HepG2 (cell line): ENCODE measurements around the gene SNAPIN. TPM values are rescaled to one million over a fixed set of nuclear protein-coding genes. Genes with fewer than 3 reads are reported as not detected.

Experiments
- CCDC6 ChIP-seq: sonication (generic); formaldehyde crosslinking; IDR thresholded peaks from 2 replicates; pipeline ENCODE4 v1.8.1; 2022; ENCODE audit warnings: mild to moderate bottlenecking, missing genetic modification reagents, moderate library complexity
- FOXA1 ChIP-seq, 2 experiments: fragments of 450-650 bp in 1 of 2; sonication (generic) in 1 of 2; formaldehyde crosslinking in 1 of 2; IDR thresholded peaks; 2 replicates each; pipeline versions ENCODE4 v1.4.0 to v1.6.1; 2016 to 2020; ENCODE audit warnings: missing genetic modification reagents in 1 of 2
- GZF1 ChIP-seq: sonication (generic); formaldehyde crosslinking; IDR thresholded peaks from 2 replicates; pipeline ENCODE4 v1.5.1; 2020; ENCODE audit warnings: mild to moderate bottlenecking, missing genetic modification reagents
- NR2F6 ChIP-seq, 2 experiments: IDR thresholded peaks; 2 replicates each; pipeline ENCODE4 v1.6.1; 2016; ENCODE audit warnings: antibody characterized with exemption in 1 of 2, mild to moderate bottlenecking in 1 of 2
- POGZ ChIP-seq: sonication (generic); formaldehyde crosslinking; IDR thresholded peaks from 2 replicates; pipeline ENCODE4 v1.4.0; 2020; ENCODE audit warnings: mild to moderate bottlenecking, missing genetic modification reagents
- RFX3 ChIP-seq: IDR thresholded peaks from 2 replicates; pipeline ENCODE4 v1.6.1; 2016; ENCODE audit warnings: missing biosample characterization, missing genetic modification reagents
- RNF2 ChIP-seq: fragments of 450-650 bp; conservative IDR thresholded peaks from 2 replicates; pipeline ENCODE4 v1.6.1; 2016; ENCODE audit warnings: low read depth
- SNRNP70 ChIP-seq: fragments of 200-400 bp; formaldehyde crosslinking; IDR thresholded peaks from 2 replicates; pipeline ENCODE4 v1.6.1; 2017; ENCODE audit warnings: mild to moderate bottlenecking, low read depth, low read length, moderate library complexity
- ZFX ChIP-seq: sonication (generic); formaldehyde crosslinking; IDR thresholded peaks from 2 replicates; pipeline ENCODE4 v1.4.0; 2020; ENCODE audit warnings: mild to moderate bottlenecking, low read depth, missing genetic modification reagents, moderate library complexity
- ZNF607 ChIP-seq: sonication (generic); formaldehyde crosslinking; IDR thresholded peaks from 2 replicates; pipeline ENCODE4 v1.5.1; 2020; ENCODE audit warnings: missing genetic modification reagents, mild to moderate bottlenecking, borderline replicate concordance
- polyA plus RNA-seq, 8 experiments: library from polyadenylated mRNA; depleted of rRNA in 3 of 8; stranded (reverse) in 7 of 8; unstranded in 1 of 8; fragments of >200 nt; fragmentation: Illumina TruSeq in 4 of 8; extraction: Trizol in 4 of 8; gene quantifications; 2 replicates each; pipeline versions ENCODE4 v1.2.1 to v1.2.3, GENCODE V29; 2011 to 2016; ENCODE audit warnings: low read depth in 4 of 8, missing spikeins in 1 of 8, mixed read lengths in 1 of 8; ENCODE audit not compliant: insufficient read depth in 1 of 8
- total RNA-seq, 5 experiments: library from RNA; depleted of rRNA; stranded (reverse); fragments of >200 nt; fragmentation: Illumina TruSeq; extraction: Trizol; gene quantifications; 2 replicates each; pipeline ENCODE4 v1.2.3, GENCODE V29; 2016; ENCODE audit warnings: low read depth in 1 of 5
- TF ChIP-seq, protein P1 (sequence below): sonication (generic); formaldehyde crosslinking; IDR thresholded peaks from 2 replicates; pipeline ENCODE4 v1.8.1; 2023; ENCODE audit warnings: mild to moderate bottlenecking, missing genetic modification reagents
- TF ChIP-seq, protein P2 (sequence below): IDR thresholded peaks from 2 replicates; pipeline ENCODE4 v1.6.1; 2016; ENCODE audit warnings: missing compliant biosample characterization, missing genetic modification reagents, borderline replicate concordance
- TF ChIP-seq, protein P3 (sequence below): sonication (generic); formaldehyde crosslinking; IDR thresholded peaks from 2 replicates; pipeline ENCODE4 v1.8.1; 2022; ENCODE audit warnings: low read depth, mild to moderate bottlenecking, missing genetic modification reagents
- TF ChIP-seq, protein P4 (sequence below): fragments of 450-650 bp; IDR thresholded peaks from 2 replicates; pipeline ENCODE4 v1.6.1; 2017
- TF ChIP-seq, protein P5 (sequence below): sonication (generic); IDR thresholded peaks from 2 replicates; pipeline ENCODE4 v1.6.1; 2016; ENCODE audit warnings: low read depth, borderline replicate concordance

The SNAPIN gene
- total and polyA plus RNA-seq, 2 of the 13 experiments (the other 11 are each of a cell fraction or from before 2014, with no cell fraction given) = 23.9 to 25.7 TPM

DNA sequence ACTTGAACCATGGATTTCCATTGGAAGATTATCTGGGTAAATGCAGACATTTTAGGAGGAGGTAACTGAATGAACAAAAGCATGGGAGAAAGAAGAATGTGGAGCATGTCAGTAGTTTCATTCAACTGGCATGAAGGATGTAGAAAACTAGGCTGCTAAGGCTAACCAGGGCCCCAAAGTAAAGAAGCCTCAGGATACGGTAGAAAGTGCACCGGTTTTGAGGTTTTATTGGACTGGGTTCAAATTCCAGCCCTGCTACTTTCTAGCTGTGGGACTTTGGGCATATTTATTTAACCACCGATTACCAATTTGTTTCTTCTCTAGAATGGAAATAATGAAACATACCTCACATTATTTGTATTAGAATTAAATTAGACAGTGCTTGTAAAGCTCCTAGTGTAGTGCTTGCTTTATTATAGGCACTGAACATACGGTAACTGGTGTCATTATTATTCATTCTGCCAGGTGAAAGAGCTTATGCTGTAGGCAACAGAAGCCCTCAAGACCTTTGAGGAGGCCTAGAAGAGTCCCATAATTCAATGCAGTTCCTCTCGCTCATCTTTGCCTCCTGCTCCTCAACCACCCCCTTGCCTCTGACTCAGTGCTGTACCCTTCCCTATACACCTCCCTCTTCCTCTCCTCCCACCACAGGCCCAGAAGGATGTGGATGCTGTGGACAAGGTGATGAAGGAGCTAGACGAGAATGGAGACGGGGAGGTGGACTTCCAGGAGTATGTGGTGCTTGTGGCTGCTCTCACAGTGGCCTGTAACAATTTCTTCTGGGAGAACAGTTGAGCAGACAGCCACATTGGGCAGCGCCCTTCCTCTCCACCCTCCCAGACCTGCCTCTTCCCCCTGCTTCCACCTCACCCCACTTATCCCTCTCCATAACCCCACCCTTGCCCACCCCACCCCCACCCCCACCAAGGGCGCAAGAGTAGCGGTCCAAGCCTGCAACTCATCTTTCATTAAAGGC lies 27.2 kb upstream of the SNAPIN start (continued):
- TF ChIP-seq SNRNP70 (no peak), RNF2 (no peak), GZF1 (CRISPR knock-in tag) (no peak), ZNF607 (no peak), NR2F6 (IDR thresholded peaks at IDR 0.05) (no peak), NR2F6 (CRISPR knock-in tag; IDR thresholded peaks at IDR 0.05) (no peak), FOXA1 (IDR thresholded peaks at IDR 0.05) (no peak), FOXA1 (CRISPR knock-in tag; IDR thresholded peaks at IDR 0.05) (0 out of 2 replicates have a peak, but pooled peaks have one; percentile 26), CCDC6 (CRISPR knock-in tag) (no peak), POGZ (no peak), RFX3 (no peak), ZFX (CRISPR knock-in tag) (0 out of 2 replicates have a peak, but pooled peaks have one; percentile 23)
- TF ChIP-seq, protein P1, sequence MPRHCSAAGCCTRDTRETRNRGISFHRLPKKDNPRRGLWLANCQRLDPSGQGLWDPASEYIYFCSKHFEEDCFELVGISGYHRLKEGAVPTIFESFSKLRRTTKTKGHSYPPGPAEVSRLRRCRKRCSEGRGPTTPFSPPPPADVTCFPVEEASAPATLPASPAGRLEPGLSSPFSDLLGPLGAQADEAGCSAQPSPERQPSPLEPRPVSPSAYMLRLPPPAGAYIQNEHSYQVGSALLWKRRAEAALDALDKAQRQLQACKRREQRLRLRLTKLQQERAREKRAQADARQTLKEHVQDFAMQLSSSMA (CRISPR knock-in tag) = no peak
- TF ChIP-seq, protein P2, sequence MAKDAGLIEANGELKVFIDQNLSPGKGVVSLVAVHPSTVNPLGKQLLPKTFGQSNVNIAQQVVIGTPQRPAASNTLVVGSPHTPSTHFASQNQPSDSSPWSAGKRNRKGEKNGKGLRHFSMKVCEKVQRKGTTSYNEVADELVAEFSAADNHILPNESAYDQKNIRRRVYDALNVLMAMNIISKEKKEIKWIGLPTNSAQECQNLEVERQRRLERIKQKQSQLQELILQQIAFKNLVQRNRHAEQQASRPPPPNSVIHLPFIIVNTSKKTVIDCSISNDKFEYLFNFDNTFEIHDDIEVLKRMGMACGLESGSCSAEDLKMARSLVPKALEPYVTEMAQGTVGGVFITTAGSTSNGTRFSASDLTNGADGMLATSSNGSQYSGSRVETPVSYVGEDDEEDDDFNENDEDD (CRISPR knock-in tag) = no peak
- TF ChIP-seq, protein P3, sequence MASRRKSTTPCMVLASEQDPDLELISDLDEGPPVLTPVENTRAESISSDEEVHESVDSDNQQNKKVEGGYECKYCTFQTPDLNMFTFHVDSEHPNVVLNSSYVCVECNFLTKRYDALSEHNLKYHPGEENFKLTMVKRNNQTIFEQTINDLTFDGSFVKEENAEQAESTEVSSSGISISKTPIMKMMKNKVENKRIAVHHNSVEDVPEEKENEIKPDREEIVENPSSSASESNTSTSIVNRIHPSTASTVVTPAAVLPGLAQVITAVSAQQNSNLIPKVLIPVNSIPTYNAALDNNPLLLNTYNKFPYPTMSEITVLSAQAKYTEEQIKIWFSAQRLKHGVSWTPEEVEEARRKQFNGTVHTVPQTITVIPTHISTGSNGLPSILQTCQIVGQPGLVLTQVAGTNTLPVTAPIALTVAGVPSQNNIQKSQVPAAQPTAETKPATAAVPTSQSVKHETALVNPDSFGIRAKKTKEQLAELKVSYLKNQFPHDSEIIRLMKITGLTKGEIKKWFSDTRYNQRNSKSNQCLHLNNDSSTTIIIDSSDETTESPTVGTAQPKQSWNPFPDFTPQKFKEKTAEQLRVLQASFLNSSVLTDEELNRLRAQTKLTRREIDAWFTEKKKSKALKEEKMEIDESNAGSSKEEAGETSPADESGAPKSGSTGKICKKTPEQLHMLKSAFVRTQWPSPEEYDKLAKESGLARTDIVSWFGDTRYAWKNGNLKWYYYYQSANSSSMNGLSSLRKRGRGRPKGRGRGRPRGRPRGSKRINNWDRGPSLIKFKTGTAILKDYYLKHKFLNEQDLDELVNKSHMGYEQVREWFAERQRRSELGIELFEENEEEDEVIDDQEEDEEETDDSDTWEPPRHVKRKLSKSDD = no peak
- TF ChIP-seq, protein P4, sequence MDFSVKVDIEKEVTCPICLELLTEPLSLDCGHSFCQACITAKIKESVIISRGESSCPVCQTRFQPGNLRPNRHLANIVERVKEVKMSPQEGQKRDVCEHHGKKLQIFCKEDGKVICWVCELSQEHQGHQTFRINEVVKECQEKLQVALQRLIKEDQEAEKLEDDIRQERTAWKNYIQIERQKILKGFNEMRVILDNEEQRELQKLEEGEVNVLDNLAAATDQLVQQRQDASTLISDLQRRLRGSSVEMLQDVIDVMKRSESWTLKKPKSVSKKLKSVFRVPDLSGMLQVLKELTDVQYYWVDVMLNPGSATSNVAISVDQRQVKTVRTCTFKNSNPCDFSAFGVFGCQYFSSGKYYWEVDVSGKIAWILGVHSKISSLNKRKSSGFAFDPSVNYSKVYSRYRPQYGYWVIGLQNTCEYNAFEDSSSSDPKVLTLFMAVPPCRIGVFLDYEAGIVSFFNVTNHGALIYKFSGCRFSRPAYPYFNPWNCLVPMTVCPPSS = no peak
- TF ChIP-seq, protein P5, sequence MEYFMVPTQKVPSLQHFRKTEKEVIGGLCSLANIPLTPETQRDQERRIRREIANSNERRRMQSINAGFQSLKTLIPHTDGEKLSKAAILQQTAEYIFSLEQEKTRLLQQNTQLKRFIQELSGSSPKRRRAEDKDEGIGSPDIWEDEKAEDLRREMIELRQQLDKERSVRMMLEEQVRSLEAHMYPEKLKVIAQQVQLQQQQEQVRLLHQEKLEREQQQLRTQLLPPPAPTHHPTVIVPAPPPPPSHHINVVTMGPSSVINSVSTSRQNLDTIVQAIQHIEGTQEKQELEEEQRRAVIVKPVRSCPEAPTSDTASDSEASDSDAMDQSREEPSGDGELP = no peak
